Loucy (cell line): ENCODE results near the gene RPL37A.

Experiments used
- H2AFZ ChIP-seq: fragments of 200-600 bp; sonication (generic); 2 replicates; pipeline ENCODE4 v1.6.0; 2016; ENCODE audit warnings: antibody characterized with exemption, mild to moderate bottlenecking, low read length, moderate library complexity
- H3F3A ChIP-seq: fragments of 200-600 bp; 2 replicates; pipeline ENCODE4 v1.6.0; 2016; ENCODE audit warnings: antibody characterized with exemption, low read depth, mild to moderate bottlenecking
- H3K27me3 ChIP-seq: fragments of 200-600 bp; sonication (generic); 2 replicates; pipeline ENCODE4 v1.6.1; 2014; ENCODE audit warnings: low read length, mild to moderate bottlenecking; ENCODE audit not compliant: insufficient read depth, poor library complexity, severe bottlenecking
- H3K36me3 ChIP-seq: fragments of 200-600 bp; sonication (generic); 2 replicates; pipeline ENCODE4 v1.6.1; 2016; ENCODE audit warnings: low read length; ENCODE audit not compliant: insufficient read depth
- H3K4me1 ChIP-seq: fragments of 200-600 bp; sonication (generic); 2 replicates; pipeline ENCODE4 v1.5.1; 2014; ENCODE audit warnings: low read length, mild to moderate bottlenecking; ENCODE audit not compliant: insufficient read depth, poor library complexity, severe bottlenecking
- H3K4me2 ChIP-seq: fragments of 200-600 bp; sonication (generic); 2 replicates; pipeline ENCODE4 v1.6.0; 2014; ENCODE audit warnings: antibody characterized with exemption, low read length, low read depth, mild to moderate bottlenecking; ENCODE audit not compliant: poor library complexity, severe bottlenecking
- H3K4me3 ChIP-seq: fragments of 200-600 bp; sonication (generic); 2 replicates; pipeline ENCODE4 v1.5.1; 2014; ENCODE audit warnings: low read length, mild to moderate bottlenecking, mixed read lengths; ENCODE audit not compliant: poor library complexity, severe bottlenecking
- H3K79me2 ChIP-seq: fragments of 200-600 bp; sonication (generic); 2 replicates; pipeline ENCODE4 v1.6.1; 2014; ENCODE audit warnings: low read length; ENCODE audit not compliant: insufficient read depth
- H3K9ac ChIP-seq: fragments of 200-600 bp; sonication (generic); 2 replicates; pipeline ENCODE4 v1.6.0; 2014; ENCODE audit warnings: mild to moderate bottlenecking, low read depth, low read length, moderate library complexity; ENCODE audit not compliant: poor library complexity, severe bottlenecking
- H3K9me2 ChIP-seq: fragments of 200-600 bp; sonication (generic); replicated peaks from 2 replicates; pipeline ENCODE4 v1.6.1; 2016; ENCODE audit warnings: low read depth, low read length, mixed read lengths
- H3K9me3 ChIP-seq: fragments of 200-600 bp; sonication (generic); 2 replicates; pipeline ENCODE4 v1.6.1; 2014; ENCODE audit warnings: mild to moderate bottlenecking, antibody characterized with exemption, low read length, low read depth; ENCODE audit not compliant: insufficient read depth
- H4K20me1 ChIP-seq: fragments of 200-600 bp; sonication (generic); 2 replicates; pipeline ENCODE4 v1.6.0; 2014; ENCODE audit warnings: antibody characterized with exemption, low read length, mild to moderate bottlenecking; ENCODE audit not compliant: insufficient read depth, poor library complexity, severe bottlenecking
- EZH2phosphoT487 ChIP-seq: fragments of 200-600 bp; IDR thresholded peaks from 2 replicates; pipeline ENCODE4 v1.6.1; 2018; ENCODE audit warnings: antibody characterized with exemption, mild to moderate bottlenecking, moderate library complexity, borderline replicate concordance
- TF ChIP-seq, protein P1 (sequence below): fragments of 200-600 bp; sonication (generic); conservative IDR thresholded peaks from 2 replicates; pipeline ENCODE4 v1.5.1; 2014; ENCODE audit warnings: mild to moderate bottlenecking, antibody characterized with exemption, low read length

Gene RPL37A

DNA sequence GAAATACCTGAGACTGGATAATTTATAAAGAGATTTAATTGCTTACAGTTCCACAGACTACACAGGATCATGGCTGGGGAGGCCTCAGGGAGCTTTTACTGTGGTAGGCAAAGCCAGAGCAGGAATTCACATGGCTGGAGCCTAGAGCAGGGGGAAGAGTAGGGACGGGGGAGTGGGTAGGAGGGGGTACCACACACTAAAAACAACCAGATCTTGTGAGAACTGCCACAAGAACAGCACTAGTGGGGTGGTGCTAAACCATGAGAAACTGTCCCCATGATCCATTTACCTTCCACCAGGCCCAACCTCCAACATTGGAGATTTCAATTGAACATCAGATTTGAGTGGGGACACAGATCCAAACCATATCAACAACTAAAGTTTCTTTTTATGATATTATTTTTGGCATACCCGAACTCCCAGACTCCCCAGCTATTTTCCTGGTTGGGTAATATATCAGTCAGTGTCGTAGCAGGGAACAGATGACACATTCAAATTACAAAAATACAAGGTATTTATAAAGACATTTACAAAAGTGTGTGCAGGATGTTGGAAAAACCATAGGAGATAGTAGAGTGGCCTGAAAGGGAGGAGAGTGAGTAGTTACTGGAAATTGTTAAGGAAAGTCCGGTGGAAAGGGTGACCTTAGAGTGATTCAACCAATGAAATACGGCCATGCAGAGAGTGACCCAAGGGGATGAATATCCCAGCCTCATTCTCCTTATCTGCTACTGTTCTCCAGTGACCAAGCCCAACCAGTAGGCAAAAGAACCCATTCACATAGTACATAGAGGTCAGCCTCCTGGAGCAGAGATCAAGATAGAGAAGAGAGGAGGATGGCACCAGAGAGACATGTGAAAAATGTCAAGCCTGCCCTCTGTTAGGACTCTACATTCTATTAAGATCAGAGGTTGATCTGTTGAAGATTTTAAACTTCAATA, 8.8 kb downstream of the RPL37A start:
- peaks cover 30% of the 10 kb centered on the region for H4K20me1 ChIP-seq
- H3K9ac ChIP-seq = no peak overlapping the region
- no peak overlapping the region for H2AFZ ChIP-seq
- H3K4me2 ChIP-seq = no peak overlapping the region
- H3K9me3 ChIP-seq = no peaks in the 10 kb centered on the region
- H3K27me3 ChIP-seq = no peaks in the 10 kb centered on the region
- H3K4me3 ChIP-seq = no peak overlapping the region
- H3K79me2 ChIP-seq = peaks cover 33% of the 10 kb centered on the region
- H3K4me1 ChIP-seq = peaks cover 17% of the 10 kb centered on the region
- no peak for TF ChIP-seq EZH2phosphoT487
- TF ChIP-seq, protein P1, sequence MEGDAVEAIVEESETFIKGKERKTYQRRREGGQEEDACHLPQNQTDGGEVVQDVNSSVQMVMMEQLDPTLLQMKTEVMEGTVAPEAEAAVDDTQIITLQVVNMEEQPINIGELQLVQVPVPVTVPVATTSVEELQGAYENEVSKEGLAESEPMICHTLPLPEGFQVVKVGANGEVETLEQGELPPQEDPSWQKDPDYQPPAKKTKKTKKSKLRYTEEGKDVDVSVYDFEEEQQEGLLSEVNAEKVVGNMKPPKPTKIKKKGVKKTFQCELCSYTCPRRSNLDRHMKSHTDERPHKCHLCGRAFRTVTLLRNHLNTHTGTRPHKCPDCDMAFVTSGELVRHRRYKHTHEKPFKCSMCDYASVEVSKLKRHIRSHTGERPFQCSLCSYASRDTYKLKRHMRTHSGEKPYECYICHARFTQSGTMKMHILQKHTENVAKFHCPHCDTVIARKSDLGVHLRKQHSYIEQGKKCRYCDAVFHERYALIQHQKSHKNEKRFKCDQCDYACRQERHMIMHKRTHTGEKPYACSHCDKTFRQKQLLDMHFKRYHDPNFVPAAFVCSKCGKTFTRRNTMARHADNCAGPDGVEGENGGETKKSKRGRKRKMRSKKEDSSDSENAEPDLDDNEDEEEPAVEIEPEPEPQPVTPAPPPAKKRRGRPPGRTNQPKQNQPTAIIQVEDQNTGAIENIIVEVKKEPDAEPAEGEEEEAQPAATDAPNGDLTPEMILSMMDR = no peak
- no peaks in the 10 kb centered on the region for H3K9me2 ChIP-seq
- peaks cover 23% of the 10 kb centered on the region for H3K36me3 ChIP-seq
- no peaks in the 10 kb centered on the region for H3F3A ChIP-seq

GRCh38 chr2:216508229-216508628, 9.6 kb downstream of the RPL37A start:
- peaks cover 25% of the 10 kb centered on the region for H3K79me2 ChIP-seq
- peaks cover 9% of the 10 kb centered on the region for H3K4me1 ChIP-seq
- no peaks in the 10 kb centered on the region for H3K27me3 ChIP-seq
- H3K9ac ChIP-seq = no peak overlapping the region
- H3K9me2 ChIP-seq = no peaks in the 10 kb centered on the region
- no peak overlapping the region for H3K4me2 ChIP-seq
- no peak overlapping the region for H3K4me3 ChIP-seq
- H3K36me3 ChIP-seq = peaks cover 16% of the 10 kb centered on the region; the same call in 1 of the 2 replicates
- TF ChIP-seq, protein P1 = no peak
- no peak for TF ChIP-seq EZH2phosphoT487
- no peaks in the 10 kb centered on the region for H3K9me3 ChIP-seq
- no peaks in the 10 kb centered on the region for H3F3A ChIP-seq
- no peak overlapping the region for H2AFZ ChIP-seq
- H4K20me1 ChIP-seq = peaks cover 23% of the 10 kb centered on the region

DNA sequence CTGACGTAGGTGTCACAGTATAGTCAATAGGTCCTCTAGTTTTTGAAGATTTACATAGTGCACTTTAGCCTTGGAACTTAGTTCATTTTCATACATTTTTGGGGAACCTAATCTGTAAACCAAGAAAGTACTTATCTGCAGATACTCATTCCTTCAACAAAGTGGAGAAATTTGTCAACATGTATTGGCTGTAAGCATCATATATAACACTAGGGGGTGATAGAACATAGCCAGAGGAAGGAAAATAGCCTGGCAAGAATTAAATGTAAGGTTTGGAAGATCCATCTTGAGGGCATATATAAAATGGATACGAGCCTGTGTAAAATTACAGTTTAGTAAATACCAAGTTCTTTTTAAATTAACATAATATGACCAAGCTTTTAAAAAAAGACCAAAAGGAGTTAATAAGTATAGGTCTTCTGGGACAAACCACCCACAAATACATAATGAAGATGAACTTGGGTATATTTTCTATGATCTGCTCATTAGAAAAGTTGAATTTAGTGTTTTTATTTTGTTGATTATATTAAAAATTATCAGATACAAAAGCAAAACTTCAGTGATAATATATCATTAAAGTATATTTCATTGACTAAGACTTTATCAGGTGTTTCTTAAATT, 18.2 kb downstream of the RPL37A start:
- TF ChIP-seq, protein P1 = peak; percentile 94
- TF ChIP-seq EZH2phosphoT487 = no peak
- Histone ChIP-seq H3K27me3 (no peaks in the 10 kb centered on the region), H3K9me2 (no peaks in the 10 kb centered on the region), H4K20me1 (no peaks in the 10 kb centered on the region), H3F3A (no peaks in the 10 kb centered on the region), H3K4me3 (no peak overlapping the region), H3K36me3 (no peaks in the 10 kb centered on the region), H3K4me2 (no peak overlapping the region), H3K9ac (no peak overlapping the region), H3K4me1 (no peaks in the 10 kb centered on the region), H2AFZ (no peak overlapping the region), H3K79me2 (no peaks in the 10 kb centered on the region), H3K9me3 (no peaks in the 10 kb centered on the region)
